Transverse colon (tissue), 4 donors: Measurements from ENCODE around the gene PAX5. TPM values are rescaled to one million over a fixed set of nuclear protein-coding genes. Genes with fewer than 3 reads are reported as not detected.

Source experiments
- DNase-seq: peaks from one replicate; pipeline ENCODE4 v3.0.0-alpha.2; 2019
- H3K27ac ChIP-seq, 4 donors: fragments of 200-600 bp; sonication (generic); 2 replicates each; pipeline ENCODE4 v1.5.1; 2016 to 2018; ENCODE audit warnings: inconsistent platforms in 4 of 4
- H3K27me3 ChIP-seq: fragments of 200-600 bp; sonication (generic); 2 replicates; pipeline ENCODE4 v1.5.1; 2017; ENCODE audit warnings: inconsistent platforms
- H3K36me3 ChIP-seq, 4 donors: fragments of 200-600 bp; sonication (generic); 2 replicates each; pipeline ENCODE4 v1.5.1; 2017 to 2019; ENCODE audit warnings: inconsistent platforms in 4 of 4
- H3K4me1 ChIP-seq, 4 donors: fragments of 200-600 bp; sonication (generic); 2 replicates each; pipeline ENCODE4 v1.5.1; 2017 to 2020; ENCODE audit warnings: inconsistent platforms in 4 of 4
- H3K4me3 ChIP-seq, 4 donors: fragments of 200-600 bp; sonication (generic); 1 replicate in 1 of 4; 2 replicates in 3 of 4; pipeline versions ENCODE4 v1.5.1 to v1.6.1; 2017 to 2019; ENCODE audit warnings: inconsistent platforms in 4 of 4
- H3K9me3 ChIP-seq, 2 donors: fragments of 200-600 bp; sonication (generic); 2 replicates each; pipeline ENCODE4 v1.5.1; 2017 to 2019; ENCODE audit warnings: inconsistent platforms in 2 of 2
- EP300 ChIP-seq: sonication (generic); formaldehyde crosslinking; IDR thresholded peaks from one replicate; pipeline ENCODE4 v1.6.1; 2017; ENCODE audit warnings: antibody characterized with exemption, low read depth
- POLR2A ChIP-seq: fragments of 450-650 bp; IDR thresholded peaks from one replicate; pipeline ENCODE4 v1.6.1; 2016; ENCODE audit warnings: antibody characterized with exemption, mild to moderate bottlenecking, moderate library complexity
- POLR2AphosphoS5 ChIP-seq, 3 donors: sonication (generic); formaldehyde crosslinking; IDR thresholded peaks; one replicate each; pipeline ENCODE4 v1.6.1; 2016; ENCODE audit warnings: antibody characterized with exemption in 3 of 3
- WGBS, 2 donors: methylation state at CpG; one replicate each; pipeline ENCODE4 v1.1.5; 2018; ENCODE audit warnings: low coverage in 1 of 2; 5-methylcytosine and 5-hydroxymethylcytosine counted together
- in situ Hi-C, 4 donors: fragments of 200-750 bp; cut with MboI; loops; one replicate each; pipeline versions ENCODE4 v1.15.0 to v1.15.1; 2017; ENCODE audit warnings: low sequenced_read_pairs in 3 of 4, low pct_ligation_motif_present in 1 of 4, low pct_unique_long_range_greater_than_20kb in 1 of 4
- intact Hi-C: fragments of 100-400 bp; cut with DNase I; formaldehyde crosslinking; loops from one replicate; pipeline ENCODE4 v1.15.1; 2023; ENCODE audit warnings: low total_unique reads
- total RNA-seq, 4 donors: library from RNA; depleted of rRNA; stranded (reverse); fragments of >200 nt; gene quantifications; one replicate each; pipeline ENCODE4 v1.1.0, GENCODE V29; 2016
- TF ChIP-seq, protein P1 (sequence below), 5 experiments: fragments of 200-600 bp in 3 of 5; fragments of 450-650 bp in 2 of 5; sonication (generic) in 3 of 5; IDR thresholded peaks; 1 replicate in 2 of 5; 2 replicates in 3 of 5; pipeline ENCODE4 v1.5.1; 2016 to 2017; ENCODE audit warnings: antibody characterized with exemption in 5 of 5, inconsistent platforms in 3 of 5, mild to moderate bottlenecking in 2 of 5, moderate library complexity in 1 of 5

Gene PAX5
- total RNA-seq, 4 donors from 2014 or later = 2.4 to 3.7 TPM; not detected in 2

DNA sequence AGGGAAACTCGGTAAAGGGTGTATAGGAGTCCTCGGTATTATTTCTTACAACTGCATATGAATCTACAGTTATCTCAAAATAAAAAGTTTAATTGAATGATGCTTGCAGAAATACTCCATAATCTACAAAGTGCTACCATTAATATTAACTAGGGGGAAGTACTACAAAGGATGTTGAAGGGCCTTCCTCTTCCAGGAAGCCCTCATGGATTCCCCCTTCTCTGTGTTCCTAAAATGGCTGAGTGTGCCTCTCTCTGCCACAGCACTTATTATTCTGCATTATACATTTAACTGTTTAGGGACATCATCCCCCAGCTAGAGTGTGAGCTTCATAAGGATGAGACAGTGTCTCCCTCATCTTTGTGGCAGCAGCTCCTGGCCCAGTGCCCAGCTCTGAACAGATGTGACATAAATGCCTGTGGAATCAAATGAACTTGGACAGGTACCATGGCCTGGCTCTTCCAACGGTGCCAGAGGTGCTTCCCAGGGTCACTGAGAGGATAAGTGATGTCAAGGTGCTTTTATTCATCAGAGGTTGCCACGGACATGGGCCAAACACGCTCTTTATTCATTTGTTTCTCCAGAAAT is 99.5 kb downstream of the PAX5 start:
- Histone ChIP-seq H3K4me1 (no peaks in the 10 kb centered on the region), H3K27me3 (peaks cover 9% of the 10 kb centered on the region), H3K36me3 (no peaks in the 10 kb centered on the region), H3K27ac (no peak overlapping the region), H3K4me3 (no peak overlapping the region), H3K9me3 (no peaks in the 10 kb centered on the region)
- 66 to 73% methylated on average over 4 to 5 of the region's 5 CpGs for WGBS, 2 donors
- in situ Hi-C loops = no loop called here
- intact Hi-C loops = no loop called here
- DNase-seq = no peak
- TF ChIP-seq EP300 = no peak
- TF ChIP-seq POLR2AphosphoS5 (IDR thresholded peaks at IDR 0.05) = no peak
- TF ChIP-seq, protein P1, sequence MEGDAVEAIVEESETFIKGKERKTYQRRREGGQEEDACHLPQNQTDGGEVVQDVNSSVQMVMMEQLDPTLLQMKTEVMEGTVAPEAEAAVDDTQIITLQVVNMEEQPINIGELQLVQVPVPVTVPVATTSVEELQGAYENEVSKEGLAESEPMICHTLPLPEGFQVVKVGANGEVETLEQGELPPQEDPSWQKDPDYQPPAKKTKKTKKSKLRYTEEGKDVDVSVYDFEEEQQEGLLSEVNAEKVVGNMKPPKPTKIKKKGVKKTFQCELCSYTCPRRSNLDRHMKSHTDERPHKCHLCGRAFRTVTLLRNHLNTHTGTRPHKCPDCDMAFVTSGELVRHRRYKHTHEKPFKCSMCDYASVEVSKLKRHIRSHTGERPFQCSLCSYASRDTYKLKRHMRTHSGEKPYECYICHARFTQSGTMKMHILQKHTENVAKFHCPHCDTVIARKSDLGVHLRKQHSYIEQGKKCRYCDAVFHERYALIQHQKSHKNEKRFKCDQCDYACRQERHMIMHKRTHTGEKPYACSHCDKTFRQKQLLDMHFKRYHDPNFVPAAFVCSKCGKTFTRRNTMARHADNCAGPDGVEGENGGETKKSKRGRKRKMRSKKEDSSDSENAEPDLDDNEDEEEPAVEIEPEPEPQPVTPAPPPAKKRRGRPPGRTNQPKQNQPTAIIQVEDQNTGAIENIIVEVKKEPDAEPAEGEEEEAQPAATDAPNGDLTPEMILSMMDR (IDR thresholded peaks at IDR 0.05) = no peak
- TF ChIP-seq POLR2A = no peak

DNA sequence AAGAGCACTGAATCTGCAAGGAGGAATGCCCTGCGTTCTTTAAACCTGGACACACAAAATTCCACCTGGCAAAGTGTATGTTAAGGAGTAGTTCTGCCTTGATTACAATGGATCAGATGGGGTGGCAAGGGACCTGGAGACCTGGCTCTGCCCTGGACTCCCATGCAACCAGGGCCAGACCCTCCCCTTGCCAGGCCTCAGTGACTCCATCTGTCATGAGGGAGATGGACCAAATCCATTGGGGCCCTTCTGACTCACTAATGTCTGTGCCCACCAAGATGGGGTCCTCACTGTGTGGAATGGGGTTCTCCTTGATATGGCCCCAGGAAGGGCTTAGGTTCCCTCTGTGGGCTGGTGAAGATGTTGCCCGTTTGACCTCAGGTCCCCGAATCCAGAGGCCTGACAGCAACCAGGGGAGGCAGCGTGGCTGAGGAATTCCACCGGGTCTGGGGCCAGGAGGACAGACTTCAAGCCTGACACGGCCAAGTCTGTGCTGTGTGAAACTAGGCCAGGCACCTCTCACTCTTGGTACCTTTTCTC is 100.3 kb downstream of the PAX5 start:
- H3K27me3 ChIP-seq = peaks cover under 1% of the 10 kb centered on the region
- in situ Hi-C loops (no loop called here), intact Hi-C loops (no loop called here)
- no peaks in the 10 kb centered on the region for H3K36me3 ChIP-seq
- no peak overlapping the region for H3K27ac ChIP-seq
- TF ChIP-seq POLR2A = no peak
- TF ChIP-seq, protein P1 (IDR thresholded peaks at IDR 0.05) = no peak
- no peak for TF ChIP-seq POLR2AphosphoS5 (IDR thresholded peaks at IDR 0.05)
- TF ChIP-seq EP300 = no peak
- DNase-seq = no peak
- no peaks in the 10 kb centered on the region for H3K4me1 ChIP-seq
- 79% methylated on average over 6 of the region's 6 CpGs; no CpG with 5 or more reads in 1 of the 2 donors for WGBS, 2 donors
- no peak overlapping the region for H3K4me3 ChIP-seq
- no peaks in the 10 kb centered on the region for H3K9me3 ChIP-seq

DNA sequence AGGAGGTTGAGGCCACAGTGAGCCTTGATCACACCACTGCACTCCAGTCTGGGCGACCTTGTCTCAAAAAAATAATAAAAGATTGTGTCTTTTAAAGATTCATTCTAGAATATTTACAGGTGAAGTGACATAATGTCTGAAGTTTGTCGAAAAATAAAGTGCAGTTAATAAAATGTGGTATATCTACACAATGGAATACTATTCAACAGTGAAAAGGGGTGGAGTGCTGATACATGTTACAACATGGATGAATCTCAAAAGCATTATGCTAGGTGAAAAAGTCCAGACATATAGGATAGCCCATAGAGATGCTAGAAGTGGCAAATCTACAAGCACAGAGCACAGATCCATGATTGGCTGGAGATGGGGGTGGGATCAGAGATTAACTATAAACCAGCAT is 101.9 kb downstream of the PAX5 start:
- TF ChIP-seq EP300 = no peak
- no peak for TF ChIP-seq POLR2AphosphoS5 (IDR thresholded peaks at IDR 0.05)
- TF ChIP-seq POLR2A = no peak
- TF ChIP-seq, protein P1 (IDR thresholded peaks at IDR 0.05) = no peak
- no peaks in the 10 kb centered on the region for H3K27me3 ChIP-seq
- no peak overlapping the region for H3K27ac ChIP-seq
- H3K9me3 ChIP-seq = no peaks in the 10 kb centered on the region
- 45 to 63% methylated on average over 2 of the region's 2 CpGs for WGBS, 2 donors
- H3K36me3 ChIP-seq = no peaks in the 10 kb centered on the region
- H3K4me3 ChIP-seq = no peak overlapping the region
- no peaks in the 10 kb centered on the region for H3K4me1 ChIP-seq
- intact Hi-C loops (no loop called here), in situ Hi-C loops (no loop called here)
- DNase-seq = no peak

DNA sequence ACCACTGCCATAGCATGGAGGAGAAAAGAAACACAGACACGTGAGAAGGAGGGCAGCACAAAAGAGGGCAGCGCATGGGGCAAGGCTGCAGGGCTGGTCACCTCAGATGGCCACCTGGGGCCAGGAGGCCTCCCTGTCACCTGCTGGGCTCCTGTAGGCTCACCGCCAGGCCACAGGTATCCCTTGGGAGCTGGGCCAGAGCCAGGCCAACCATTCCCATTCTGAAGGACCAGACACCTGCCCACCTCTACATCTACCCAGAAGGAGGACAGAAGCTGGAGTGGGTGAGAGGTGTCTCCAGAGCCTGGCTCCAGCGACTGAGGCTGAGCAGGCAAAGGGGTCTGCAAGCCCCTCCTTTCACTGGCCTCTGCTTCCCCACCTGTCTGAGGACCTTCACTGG is 103.1 kb downstream of the PAX5 start:
- Histone ChIP-seq H3K27me3 (no peaks in the 10 kb centered on the region), H3K27ac (no peak overlapping the region), H3K36me3 (no peaks in the 10 kb centered on the region), H3K4me1 (no peaks in the 10 kb centered on the region), H3K4me3 (no peak overlapping the region), H3K9me3 (no peaks in the 10 kb centered on the region)
- DNase-seq = no peak
- in situ Hi-C loops (no loop called here), intact Hi-C loops (no loop called here)
- TF ChIP-seq POLR2AphosphoS5 (IDR thresholded peaks at IDR 0.05) (no peak), EP300 (no peak), POLR2A (no peak)
- TF ChIP-seq, protein P1 (IDR thresholded peaks at IDR 0.05) = no peak
- WGBS, 2 donors = 80 to 93% methylated on average over 1 to 4 of the region's 4 CpGs
